Ovary (tissue), 3 donors: ENCODE measurements around the gene THSD4.

Experiments
- EP300 ChIP-seq: sonication (generic); formaldehyde crosslinking; IDR thresholded peaks from one replicate; pipeline ENCODE4 v1.6.1; 2017; ENCODE audit warnings: antibody characterized with exemption
- TF ChIP-seq, protein P1 (sequence below), 3 donors: fragments of 450-650 bp in 2 of 3; fragments of 200-600 bp in 1 of 3; IDR thresholded peaks; one replicate each; pipeline versions ENCODE4 v1.5.1 to v1.8.0; 2016 to 2022; ENCODE audit warnings: antibody characterized with exemption in 3 of 3, mild to moderate bottlenecking in 1 of 3
- donor health status: DM: no; HTN: no; CAD: no.

DNA sequence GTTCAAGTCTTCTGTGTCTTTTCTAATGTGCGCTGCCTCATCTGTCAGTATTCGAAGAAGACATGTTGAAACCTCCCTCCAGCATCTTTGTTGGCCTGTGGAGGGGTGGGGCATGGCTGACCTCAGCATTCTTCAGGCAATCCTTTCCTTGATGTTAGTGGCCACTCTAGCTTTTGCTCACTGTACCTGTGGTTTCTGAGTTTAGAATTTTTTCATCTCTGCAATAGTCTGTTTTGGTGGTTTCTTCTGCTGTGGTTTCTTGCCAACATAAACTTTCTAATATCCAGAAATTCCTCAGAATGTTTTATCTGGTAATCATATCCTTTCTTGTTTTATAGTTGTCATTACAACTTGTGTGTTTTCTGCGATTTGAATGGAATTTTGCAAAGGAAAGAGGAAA is 443.8 kb downstream of the THSD4 start:
- no peak for TF ChIP-seq EP300
- TF ChIP-seq, protein P1, sequence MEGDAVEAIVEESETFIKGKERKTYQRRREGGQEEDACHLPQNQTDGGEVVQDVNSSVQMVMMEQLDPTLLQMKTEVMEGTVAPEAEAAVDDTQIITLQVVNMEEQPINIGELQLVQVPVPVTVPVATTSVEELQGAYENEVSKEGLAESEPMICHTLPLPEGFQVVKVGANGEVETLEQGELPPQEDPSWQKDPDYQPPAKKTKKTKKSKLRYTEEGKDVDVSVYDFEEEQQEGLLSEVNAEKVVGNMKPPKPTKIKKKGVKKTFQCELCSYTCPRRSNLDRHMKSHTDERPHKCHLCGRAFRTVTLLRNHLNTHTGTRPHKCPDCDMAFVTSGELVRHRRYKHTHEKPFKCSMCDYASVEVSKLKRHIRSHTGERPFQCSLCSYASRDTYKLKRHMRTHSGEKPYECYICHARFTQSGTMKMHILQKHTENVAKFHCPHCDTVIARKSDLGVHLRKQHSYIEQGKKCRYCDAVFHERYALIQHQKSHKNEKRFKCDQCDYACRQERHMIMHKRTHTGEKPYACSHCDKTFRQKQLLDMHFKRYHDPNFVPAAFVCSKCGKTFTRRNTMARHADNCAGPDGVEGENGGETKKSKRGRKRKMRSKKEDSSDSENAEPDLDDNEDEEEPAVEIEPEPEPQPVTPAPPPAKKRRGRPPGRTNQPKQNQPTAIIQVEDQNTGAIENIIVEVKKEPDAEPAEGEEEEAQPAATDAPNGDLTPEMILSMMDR (IDR thresholded peaks at IDR 0.05), result no peak
